ENCODE data around the gene KANK2.

KANK2 gene

GRCh38 chr19:11240008-11240444, 42.7 kb upstream of the KANK2 start:
- TF ChIP-seq CTCF (IDR thresholded peaks at IDR 0.05) (no peak), ZFX (IDR thresholded peaks at IDR 0.05; ENCODE audit: borderline replicate concordance) (no peak)
- no peak overlapping the region for H3K27ac ChIP-seq

- TF ChIP-seq ZFX (IDR thresholded peaks at IDR 0.05; ENCODE audit: borderline replicate concordance) (no peak), CTCF (IDR thresholded peaks at IDR 0.05) (no peak)
- H3K27ac ChIP-seq = no peak within 1 kb of the TSS
Observed at GRCh38 chr19:11239377-11240000, 42.1 kb upstream of the KANK2 start, which contains the start of gene ANGPTL8. ANGPTL8 (plus strand) TSS chr19:11239619; CDS start chr19:11239638, 19 bp downstream.

GRCh38 chr19:11238781-11239376, 41.5 kb upstream of the KANK2 start:
- TF ChIP-seq CTCF (IDR thresholded peaks at IDR 0.05) (no peak), ZFX (IDR thresholded peaks at IDR 0.05; ENCODE audit: borderline replicate concordance) (no peak)
- H3K27ac ChIP-seq = no peak overlapping the region

- no peak overlapping the region for H3K27ac ChIP-seq
- no peak for TF ChIP-seq ZFX (IDR thresholded peaks at IDR 0.05; ENCODE audit: borderline replicate concordance)
- TF ChIP-seq CTCF (IDR thresholded peaks at IDR 0.05) = no peak
Observed at GRCh38 chr19:11238041-11238440, 40.7 kb upstream of the KANK2 start.

GRCh38 chr19:11237321-11237720, 40.0 kb upstream of the KANK2 start:
- no peak overlapping the region for H3K27ac ChIP-seq
- TF ChIP-seq ZFX (IDR thresholded peaks at IDR 0.05; ENCODE audit: borderline replicate concordance) (no peak), CTCF (IDR thresholded peaks at IDR 0.05) (no peak)

- no peak overlapping the region for H3K27ac ChIP-seq
Observed at GRCh38 chr19:11236324-11237301, 39.3 kb upstream of the KANK2 start.

More at GRCh38 chr19:11236324-11237301, 39.3 kb upstream of the KANK2 start:
- TF ChIP-seq ZFX (IDR thresholded peaks at IDR 0.05; ENCODE audit: borderline replicate concordance) (no peak), CTCF (IDR thresholded peaks at IDR 0.05) (no peak)

Data from 22Rv1 (cell line).